OCI-LY7 (cell line): ENCODE measurements around the gene CDH23. TPM values are rescaled to one million over a fixed set of nuclear protein-coding genes. Genes with fewer than 3 reads are reported as not detected.

Source experiments
- BruUV-seq: library from RNA; stranded (reverse); fragments of 400-500 nt; replicated peaks from 2 replicates; lab custom pipeline; 2021; lab: Mats Ljungman, UMichigan
- CTCF ChIA-PET: fragments of 300-600 bp; sonication (Branson Sonifier 250); formaldehyde crosslinking; loops from one replicate; lab custom pipeline; 2022; ENCODE audit warnings: antibody characterized with exemption; ENCODE audit not compliant: unreplicated experiment; lab: Charles Lee
- POLR2A ChIA-PET: fragments of 300-600 bp; sonication (Branson Sonifier 250); formaldehyde crosslinking; loops from one replicate; lab custom pipeline; 2022; ENCODE audit warnings: antibody characterized with exemption; lab: Charles Lee
- DNase-seq: peaks from one replicate; pipeline ENCODE4 v3.0.0-alpha.2; 2015; ENCODE audit warnings: low spot score
- H2AFZ ChIP-seq: fragments of 200-600 bp; sonication (generic), shearing (Covaris generic); 2 replicates; pipeline ENCODE4 v1.6.1; 2014; ENCODE audit warnings: mild to moderate bottlenecking, antibody characterized with exemption, low read length, moderate library complexity
- H3K27ac ChIP-seq: fragments of 200-600 bp; sonication (generic); 2 replicates; pipeline ENCODE4 v1.5.1; 2014; ENCODE audit warnings: mixed run types, low read depth, mild to moderate bottlenecking, moderate library complexity, low read length, inconsistent platforms; ENCODE audit not compliant: poor library complexity, severe bottlenecking
- H3K36me3 ChIP-seq: fragments of 200-600 bp; sonication (generic); 2 replicates; pipeline ENCODE4 v1.6.1; 2014; ENCODE audit warnings: mild to moderate bottlenecking, antibody characterized with exemption, low read length, moderate library complexity, mixed read lengths; ENCODE audit not compliant: insufficient read depth
- H3K4me1 ChIP-seq: fragments of 200-600 bp; sonication (generic); 2 replicates; pipeline ENCODE4 v1.5.1; 2014; ENCODE audit warnings: mild to moderate bottlenecking, low read length; ENCODE audit not compliant: insufficient read depth, poor library complexity, severe bottlenecking
- H3K4me2 ChIP-seq: fragments of 200-600 bp; sonication (generic); 2 replicates; pipeline ENCODE4 v1.6.1; 2014; ENCODE audit warnings: mild to moderate bottlenecking, low read length
- H3K4me3 ChIP-seq: fragments of 200-600 bp; sonication (generic); 2 replicates; pipeline ENCODE4 v1.5.1; 2014; ENCODE audit warnings: mild to moderate bottlenecking, low read depth, low read length; ENCODE audit not compliant: poor library complexity, severe bottlenecking
- H3K79me2 ChIP-seq: fragments of 200-600 bp; sonication (generic); 2 replicates; pipeline ENCODE4 v1.6.1; 2016; ENCODE audit warnings: low read depth, mild to moderate bottlenecking, low read length, moderate library complexity, mixed read lengths; ENCODE audit not compliant: insufficient read depth
- H3K9me2 ChIP-seq: fragments of 200-600 bp; sonication (generic); 2 replicates; pipeline ENCODE4 v1.6.1; 2016; ENCODE audit warnings: mild to moderate bottlenecking, low read length, mixed read lengths; ENCODE audit not compliant: insufficient read depth
- H3K9me3 ChIP-seq: fragments of 200-600 bp; sonication (generic); 2 replicates; pipeline ENCODE4 v1.6.1; 2014; ENCODE audit warnings: mild to moderate bottlenecking, mixed run types, low read length, mixed read lengths
- H4K20me1 ChIP-seq: fragments of 200-600 bp; sonication (generic); 2 replicates; pipeline ENCODE4 v1.6.1; 2014; ENCODE audit warnings: mild to moderate bottlenecking, antibody characterized with exemption, low read length, moderate library complexity, mixed read lengths; ENCODE audit not compliant: insufficient read depth
- CTCF ChIP-seq: fragments of 200-600 bp; sonication (generic); conservative IDR thresholded peaks from 2 replicates; pipeline ENCODE4 v1.5.1; 2014; ENCODE audit warnings: mild to moderate bottlenecking, antibody characterized with exemption, low read length, moderate library complexity, mixed read lengths
- EZH2phosphoT487 ChIP-seq: fragments of 200-600 bp; sonication (generic); IDR thresholded peaks from 2 replicates; pipeline ENCODE4 v1.6.1; 2018; ENCODE audit warnings: low read depth, borderline replicate concordance, mild to moderate bottlenecking, mixed run types, antibody characterized with exemption, low read length, moderate library complexity, mixed read lengths
- intact Hi-C: fragments of 100-400 bp; cut with micrococcal nuclease; formaldehyde crosslinking; loops from one replicate; pipeline ENCODE4 v1.10.0; 2022; ENCODE audit not compliant: unreplicated experiment
- total RNA-seq, 2 experiments: library from RNA; depleted of rRNA in 1 of 2; stranded (reverse); fragments of >200 nt in 1 of 2; shearing (Covaris generic) in 1 of 2; gene quantifications; 2 replicates each; pipeline ENCODE4 v1.2.3, GENCODE V29; 2014 to 2022

Gene CDH23
- total RNA-seq, 2 experiments from 2014 or later = 0.92 to 9.9 TPM

- no peak for DNase-seq
- H2AFZ ChIP-seq = no peak overlapping the region
- no peak overlapping the region for H3K4me2 ChIP-seq
- no peaks in the 10 kb centered on the region for H3K9me3 ChIP-seq
- H3K4me3 ChIP-seq = no peak overlapping the region
- H3K9me2 ChIP-seq = no peaks in the 10 kb centered on the region
- no peak overlapping the region for H3K27ac ChIP-seq
- ChIA-PET CTCF (no interaction called here), POLR2A (no interaction called here)
- intact Hi-C loops = no loop called here
- no TSS peak for BruUV-seq
- no peak for TF ChIP-seq EZH2phosphoT487
- TF ChIP-seq CTCF = no peak
- peaks cover 37% of the 10 kb centered on the region for H3K4me1 ChIP-seq
- no peaks in the 10 kb centered on the region for H3K36me3 ChIP-seq
- H3K79me2 ChIP-seq = no peaks in the 10 kb centered on the region
- H4K20me1 ChIP-seq = no peaks in the 10 kb centered on the region
Observed at GRCh38 chr10:71627956-71628355, 231.2 kb downstream of the CDH23 start.

GRCh38 chr10:71629131-71629530 is 232.4 kb downstream of the CDH23 start:
- H3K4me3 ChIP-seq = no peak overlapping the region
- no peaks in the 10 kb centered on the region for H3K9me2 ChIP-seq
- ChIA-PET CTCF (no interaction called here), POLR2A (no interaction called here)
- no peak for TF ChIP-seq EZH2phosphoT487
- TF ChIP-seq CTCF = no peak
- BruUV-seq = no TSS peak
- DNase-seq = no peak
- H3K27ac ChIP-seq = no peak overlapping the region
- no peaks in the 10 kb centered on the region for H3K36me3 ChIP-seq
- H3K9me3 ChIP-seq = no peaks in the 10 kb centered on the region
- H3K4me1 ChIP-seq = peaks cover 25% of the 10 kb centered on the region
- intact Hi-C loops = no loop called here
- H3K79me2 ChIP-seq = no peaks in the 10 kb centered on the region
- no peaks in the 10 kb centered on the region for H4K20me1 ChIP-seq
- no peak overlapping the region for H3K4me2 ChIP-seq
- H2AFZ ChIP-seq = no peak overlapping the region

GRCh38 chr10:71630168-71630567 is 233.4 kb downstream of the CDH23 start:
- no peak overlapping the region for H2AFZ ChIP-seq

More at GRCh38 chr10:71630168-71630567, 233.4 kb downstream of the CDH23 start:
- Histone ChIP-seq H3K79me2 (no peaks in the 10 kb centered on the region), H3K36me3 (no peaks in the 10 kb centered on the region), H3K4me3 (no peak overlapping the region), H3K27ac (no peak overlapping the region), H3K4me2 (no peak overlapping the region), H3K9me2 (no peaks in the 10 kb centered on the region), H3K9me3 (no peaks in the 10 kb centered on the region), H4K20me1 (no peaks in the 10 kb centered on the region), H3K4me1 (peaks cover 15% of the 10 kb centered on the region)
- no TSS peak for BruUV-seq
- ChIA-PET POLR2A (interaction anchor here (1.6 kb wide), 1 partner anchor 10 kb away, joined by 5 read pairs; no protein-coding TSS in a partner anchor), CTCF (no interaction called here)
- TF ChIP-seq EZH2phosphoT487 (no peak), CTCF (no peak)
- DNase-seq = no peak
- intact Hi-C loops = no loop called here
